Activated T-helper 2 cell treated with anti-CD3 and anti-CD28 coated beads, Interferon-gamma antibody, Interleukin-2, Interleukin-4, amounts not matched to agents 10 μg/mL and 5 μg/mL and 100 μg/mL, durations not matched to agents 14 hours and 24 hours and 36 hours (primary cell): ENCODE results near the gene BICC1. TPM values are rescaled to one million over a fixed set of nuclear protein-coding genes. Genes with fewer than 3 reads are reported as not detected.

ENCODE experiments used
- DNase-seq: peaks from one replicate; pipeline ENCODE4 v3.0.0; 2021; ENCODE audit warnings: low spot score
- H3K27ac Mint-ChIP-seq: one replicate; pipeline ENCODE4 v1.8.0; 2021; ENCODE audit warnings: mixed read lengths
- H3K27me3 Mint-ChIP-seq: one replicate; pipeline ENCODE4 v1.8.0; 2021; ENCODE audit warnings: low read depth, mixed read lengths
- H3K36me3 Mint-ChIP-seq: one replicate; pipeline ENCODE4 v1.8.0; 2021; ENCODE audit warnings: low read depth, mixed read lengths
- H3K4me1 Mint-ChIP-seq: one replicate; pipeline ENCODE4 v1.8.0; 2021; ENCODE audit warnings: low read depth, mixed read lengths
- H3K4me3 Mint-ChIP-seq: one replicate; pipeline ENCODE4 v1.8.0; 2021; ENCODE audit warnings: low read depth, mild to moderate bottlenecking, moderate library complexity, mixed read lengths
- H3K9me3 Mint-ChIP-seq: one replicate; pipeline ENCODE4 v1.8.0; 2021; ENCODE audit warnings: mixed read lengths
- intact Hi-C: fragments of 100-400 bp; cut with micrococcal nuclease; formaldehyde crosslinking; loops from one replicate; pipeline ENCODE4 v1.15.1; 2023
- total RNA-seq: library from RNA; stranded (reverse); gene quantifications from 2 replicates; pipeline ENCODE4 v1.2.3, GENCODE V29; 2022

The BICC1 gene
- total RNA-seq, 1 donor from 2014 or later: 0.11 TPM

GRCh38 chr10:58488921-58489320 is 23.8 kb upstream of the BICC1 start:
- DNase-seq: no peak
- no peaks in the 10 kb centered on the region for H3K36me3 Mint-ChIP-seq
- H3K27me3 Mint-ChIP-seq: no peaks in the 10 kb centered on the region
- H3K9me3 Mint-ChIP-seq: no peaks in the 10 kb centered on the region
- no peak overlapping the region for H3K4me3 Mint-ChIP-seq
- intact Hi-C loops: no loop called here
- no peak overlapping the region for H3K27ac Mint-ChIP-seq
- H3K4me1 Mint-ChIP-seq: no peaks in the 10 kb centered on the region

DNA sequence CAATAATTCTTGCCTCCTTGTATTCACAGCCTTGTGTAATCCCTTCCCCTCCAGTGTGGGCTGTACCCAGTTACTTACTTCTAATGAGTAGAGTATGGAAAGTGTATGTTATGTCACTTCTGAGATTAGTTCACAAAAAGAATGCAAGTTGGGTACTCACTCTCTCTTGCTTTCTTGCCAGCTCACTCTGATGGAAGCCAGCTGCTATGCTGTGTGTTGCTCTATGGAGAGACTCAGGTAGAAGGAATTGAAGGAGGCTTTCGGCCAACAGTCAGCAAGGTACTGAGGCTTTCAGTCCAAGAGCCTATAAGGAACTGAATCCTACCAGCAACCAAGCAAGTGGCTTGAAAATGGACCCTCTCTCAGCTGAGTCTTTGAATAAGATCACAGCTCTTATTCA is 9.7 kb upstream of the BICC1 start:
- no peak for DNase-seq

GRCh38 chr10:58508316-58508715 is 4.4 kb upstream of the BICC1 start:
- Mint-ChIP-seq H3K9me3 (no peaks in the 10 kb centered on the region), H3K27ac (no peak overlapping the region), H3K4me1 (peaks cover 4% of the 10 kb centered on the region), H3K27me3 (peaks cover 19% of the 10 kb centered on the region), H3K4me3 (no peak overlapping the region), H3K36me3 (no peaks in the 10 kb centered on the region)
- intact Hi-C loops: no loop called here
- DNase-seq: no peak

More for the DNA sequence above, 9.7 kb upstream of the BICC1 start:
- no peaks in the 10 kb centered on the region for H3K36me3 Mint-ChIP-seq
- intact Hi-C loops: no loop called here
- no peak overlapping the region for H3K4me3 Mint-ChIP-seq
- H3K27ac Mint-ChIP-seq: no peak overlapping the region
- H3K9me3 Mint-ChIP-seq: no peaks in the 10 kb centered on the region
- H3K4me1 Mint-ChIP-seq: no peaks in the 10 kb centered on the region
- peaks cover 16% of the 10 kb centered on the region for H3K27me3 Mint-ChIP-seq

- H3K4me3 Mint-ChIP-seq: peak overlapping the region; percentile 68
- intact Hi-C loops: loop anchor here (10.0 kb wide), 2 partner anchors 127 to 227 kb away; partner anchors contain the start of gene TFAM
- H3K27me3 Mint-ChIP-seq: peaks cover 28% of the 10 kb centered on the region
- no peaks in the 10 kb centered on the region for H3K36me3 Mint-ChIP-seq
- peaks cover 11% of the 10 kb centered on the region for H3K4me1 Mint-ChIP-seq
- no peaks in the 10 kb centered on the region for H3K9me3 Mint-ChIP-seq
- no peak for DNase-seq
- no peak overlapping the region for H3K27ac Mint-ChIP-seq
These were observed 744 bp upstream of the BICC1 start for GRCh38 chr10:58511765-58512490.

GRCh38 chr10:58513188-58514110 is 777 bp downstream of the BICC1 start:
- Mint-ChIP-seq H3K9me3 (no peaks in the 10 kb centered on the region), H3K27me3 (peaks cover 33% of the 10 kb centered on the region), H3K36me3 (no peaks in the 10 kb centered on the region), H3K4me3 (peak overlapping the region; percentile 68), H3K27ac (no peak overlapping the region), H3K4me1 (peaks cover 16% of the 10 kb centered on the region)
- DNase-seq: no peak
- intact Hi-C loops: loop anchor here (10.0 kb wide), 2 partner anchors 129 to 229 kb away; partner anchors contain the start of gene TFAM

GRCh38 chr10:58514111-58514770 is 1.6 kb downstream of the BICC1 start:
- Mint-ChIP-seq H3K27ac (no peak overlapping the region), H3K36me3 (no peaks in the 10 kb centered on the region), H3K9me3 (no peaks in the 10 kb centered on the region), H3K4me1 (peaks cover 16% of the 10 kb centered on the region), H3K4me3 (peak overlapping the region; percentile 68), H3K27me3 (peaks cover 34% of the 10 kb centered on the region)
- no peak for DNase-seq
- intact Hi-C loops: loop anchor here (10.0 kb wide), 2 partner anchors 129 to 229 kb away; partner anchors contain the start of gene TFAM

- H3K4me3 Mint-ChIP-seq: no peak overlapping the region
- H3K27me3 Mint-ChIP-seq: peaks cover 37% of the 10 kb centered on the region
- intact Hi-C loops: loop anchor here (10.0 kb wide), 2 partner anchors 131 to 231 kb away; partner anchors contain the start of gene TFAM
- peaks cover 16% of the 10 kb centered on the region for H3K4me1 Mint-ChIP-seq
- no peaks in the 10 kb centered on the region for H3K9me3 Mint-ChIP-seq
- no peak overlapping the region for H3K27ac Mint-ChIP-seq
- DNase-seq: no peak
- H3K36me3 Mint-ChIP-seq: no peaks in the 10 kb centered on the region
These were observed 2.7 kb downstream of the BICC1 start for GRCh38 chr10:58515291-58515941.

DNA sequence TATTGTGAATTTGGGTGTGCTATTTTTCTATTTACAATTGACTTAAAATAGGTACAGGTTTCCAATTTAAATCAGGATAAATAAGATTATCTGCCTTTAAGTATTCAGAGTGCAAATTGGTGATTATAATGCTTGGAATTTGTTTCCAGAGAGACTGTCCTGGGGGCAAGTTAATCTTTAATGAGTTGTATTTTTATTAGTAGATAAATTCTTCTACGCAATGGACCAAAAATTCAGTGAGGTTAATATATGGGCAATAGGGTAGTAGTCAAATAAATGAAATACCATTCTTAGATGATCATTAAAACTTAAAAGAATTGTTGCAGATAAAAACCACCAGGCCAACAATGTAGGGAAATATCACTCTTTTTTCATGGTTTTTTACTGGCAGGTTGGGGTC is 3.4 kb downstream of the BICC1 start:
- peaks cover 37% of the 10 kb centered on the region for H3K27me3 Mint-ChIP-seq

GRCh38 chr10:58516671-58517070 is 4.0 kb downstream of the BICC1 start:
- H3K27ac Mint-ChIP-seq: no peak overlapping the region
- peaks cover 38% of the 10 kb centered on the region for H3K27me3 Mint-ChIP-seq
- no peak overlapping the region for H3K4me3 Mint-ChIP-seq
- no peak for DNase-seq
- intact Hi-C loops: loop anchor here (10.0 kb wide), 2 partner anchors 132 to 232 kb away; partner anchors contain the start of gene TFAM
- peaks cover 16% of the 10 kb centered on the region for H3K4me1 Mint-ChIP-seq
- no peaks in the 10 kb centered on the region for H3K36me3 Mint-ChIP-seq
- H3K9me3 Mint-ChIP-seq: no peaks in the 10 kb centered on the region

More for the DNA sequence above, 3.4 kb downstream of the BICC1 start:
- intact Hi-C loops: loop anchor here (10.0 kb wide), 2 partner anchors 131 to 231 kb away; partner anchors contain the start of gene TFAM
- Mint-ChIP-seq H3K36me3 (no peaks in the 10 kb centered on the region), H3K9me3 (no peaks in the 10 kb centered on the region), H3K27ac (no peak overlapping the region), H3K4me1 (peaks cover 16% of the 10 kb centered on the region), H3K4me3 (no peak overlapping the region)
- no peak for DNase-seq

DNA sequence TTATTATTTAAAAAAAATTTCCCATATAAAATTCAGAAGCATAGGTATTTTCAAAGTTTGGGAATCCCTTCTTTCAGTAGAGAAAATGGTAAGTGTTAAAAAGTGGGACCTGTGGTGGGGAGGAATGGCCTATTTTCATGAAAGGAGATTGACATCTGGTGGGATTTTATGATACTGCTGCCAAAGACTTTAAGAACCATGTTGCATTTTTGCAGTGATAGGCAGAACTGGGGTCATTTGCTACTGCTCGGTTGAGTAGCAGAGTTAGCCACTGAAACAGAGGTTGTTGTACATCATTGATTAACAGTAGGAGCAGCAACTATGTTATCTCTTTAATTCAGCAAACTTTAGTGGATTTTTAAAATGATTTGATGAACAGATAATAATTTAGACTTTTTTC is 4.4 kb downstream of the BICC1 start:
- DNase-seq: no peak
- no peak overlapping the region for H3K4me3 Mint-ChIP-seq
- H3K27me3 Mint-ChIP-seq: peaks cover 37% of the 10 kb centered on the region
- intact Hi-C loops: loop anchor here (10.0 kb wide), 2 partner anchors 132 to 232 kb away; partner anchors contain the start of gene TFAM
- H3K4me1 Mint-ChIP-seq: peaks cover 16% of the 10 kb centered on the region
- H3K36me3 Mint-ChIP-seq: no peaks in the 10 kb centered on the region
- H3K27ac Mint-ChIP-seq: no peak overlapping the region
- H3K9me3 Mint-ChIP-seq: no peaks in the 10 kb centered on the region

DNA sequence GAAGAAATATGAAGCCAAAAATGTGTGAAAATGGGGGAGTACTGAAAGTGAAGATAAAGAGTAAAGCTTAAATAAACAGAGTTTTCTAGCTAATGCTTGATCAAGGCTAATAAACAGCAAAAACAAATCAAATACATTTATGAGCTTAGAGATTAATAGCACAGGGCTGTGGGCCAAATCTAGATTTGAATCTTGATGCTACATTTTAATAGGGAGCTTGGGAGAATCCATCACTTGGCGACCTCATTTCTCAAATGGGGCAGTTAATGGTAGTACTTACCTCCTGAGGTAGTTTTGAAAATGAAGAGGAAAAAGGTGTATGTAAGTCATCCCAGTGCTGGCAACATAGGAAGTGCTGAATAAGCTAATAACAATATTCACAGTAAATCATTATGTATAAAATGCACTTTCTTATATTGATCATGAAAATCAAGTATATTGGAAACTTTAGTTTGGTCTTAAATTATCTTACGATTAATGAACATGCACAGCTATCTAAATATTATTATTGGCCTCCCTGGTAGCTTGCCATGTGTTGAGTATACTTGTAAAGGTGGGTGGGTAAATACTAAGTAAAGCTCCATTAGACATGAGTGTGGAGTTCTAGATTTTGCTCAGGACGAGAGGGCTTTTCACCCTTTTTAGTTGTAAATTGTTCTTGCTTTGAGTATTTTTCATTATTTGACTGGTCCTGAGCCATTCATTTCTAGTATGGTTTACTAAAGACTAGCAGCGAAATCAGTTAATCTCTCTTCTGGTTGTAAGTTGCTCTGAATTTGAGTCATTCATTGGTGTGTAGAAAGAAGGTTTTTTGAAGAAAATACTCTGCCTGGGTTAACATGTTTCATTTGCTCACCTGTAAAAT is 5.1 kb downstream of the BICC1 start:
- intact Hi-C loops: loop anchor here (10.0 kb wide), 2 partner anchors 133 to 233 kb away; partner anchors contain the start of gene TFAM
- DNase-seq: no peak
- Mint-ChIP-seq H3K36me3 (no peaks in the 10 kb centered on the region), H3K4me3 (no peak overlapping the region), H3K27me3 (peaks cover 35% of the 10 kb centered on the region), H3K4me1 (peaks cover 13% of the 10 kb centered on the region), H3K27ac (no peak overlapping the region), H3K9me3 (no peaks in the 10 kb centered on the region)
